Measurements from ENCODE around the gene OR1A2.
"Not testable (repeated sequence)": the region's sequence is repeated elsewhere in the genome, so short reads cannot be mapped to it uniquely, and the experiment has no call there.

The OR1A2 gene

GRCh38 chr17:3197219-3197618, at the start of gene OR1A2:
OR1A2 (plus strand) TSS chr17:3197519; CDS start chr17:3197519, 0 bp downstream.
- no peak for DNase-seq (ENCODE audit: low read depth)

DNA sequence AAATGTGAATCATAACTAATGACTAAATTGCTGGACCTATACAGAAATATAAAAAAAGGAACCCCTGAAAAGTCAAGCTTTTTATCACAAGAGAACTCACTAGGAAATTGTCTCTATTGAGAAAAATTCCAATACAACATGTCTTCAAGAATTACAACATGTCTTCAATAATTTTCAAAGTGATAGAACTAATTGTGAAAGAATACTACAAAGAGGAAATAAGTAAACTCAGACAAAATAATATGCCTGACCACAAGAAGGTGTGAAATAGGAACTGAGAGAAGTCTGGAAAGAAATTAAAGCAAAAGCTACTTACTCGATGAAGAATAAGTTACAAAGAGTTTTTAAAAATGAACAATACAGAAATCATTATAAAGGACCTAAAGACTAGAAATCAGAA, 40.1 kb upstream of the OR1A2 start:
- no peak for DNase-seq (ENCODE audit: low read depth)

GRCh38 chr17:3167574-3167973, 29.7 kb upstream of the OR1A2 start:
- no peak for DNase-seq (ENCODE audit: low read depth)

- DNase-seq (ENCODE audit: low read depth), result no peak
Measured at GRCh38 chr17:3189961-3190360, 7.4 kb upstream of the OR1A2 start.

DNA sequence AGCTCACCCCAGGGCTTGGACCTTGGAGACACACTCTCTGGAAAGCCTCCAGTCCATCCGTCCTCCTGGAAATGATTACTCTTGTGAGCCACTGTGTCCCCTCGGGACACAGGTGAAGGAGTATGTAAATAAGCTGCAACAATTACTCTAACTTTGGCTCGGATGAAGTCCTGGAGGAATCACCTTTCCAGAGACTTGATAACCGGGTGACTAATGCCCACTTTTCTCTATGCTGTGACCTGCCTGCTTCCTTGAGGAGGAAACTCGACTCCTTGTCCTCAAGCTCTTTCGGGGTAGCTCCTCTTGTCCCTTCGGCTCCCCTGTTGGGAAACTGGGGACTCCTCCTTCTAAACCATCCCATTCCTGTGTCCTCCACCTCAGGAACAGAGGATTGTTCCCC, 10.0 kb downstream of the OR1A2 start, which contains the start of gene OR1A1:
OR1A1 (plus strand) TSS at position 301 of the 400 bp plus-strand sequence. CDS start 7,954 bp downstream, outside the sequence.
- no peak for DNase-seq (ENCODE audit: low read depth)

- no peak for DNase-seq (ENCODE audit: low read depth)
Measured at GRCh38 chr17:3208484-3208883, 11.2 kb downstream of the OR1A2 start.

DNA sequence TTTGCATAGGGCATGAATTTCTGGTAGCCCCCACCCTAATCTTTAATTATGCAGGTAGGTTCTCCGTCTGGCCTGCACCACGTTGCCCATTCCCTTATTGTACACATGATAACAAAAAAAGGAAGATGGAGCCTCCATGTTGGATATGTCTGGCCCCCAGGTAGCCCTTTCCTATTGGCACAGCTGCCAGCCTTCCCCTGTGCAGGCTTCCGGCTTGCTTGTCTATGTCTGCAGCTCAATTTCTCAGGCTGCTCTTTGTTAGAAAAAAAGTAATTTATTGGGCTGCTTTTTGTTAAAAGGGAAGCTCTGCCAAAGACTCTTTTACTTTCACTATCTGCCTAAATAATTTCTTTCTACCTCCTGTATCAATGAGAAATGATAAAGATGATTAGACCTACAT, 15.7 kb downstream of the OR1A2 start:
- no peak for DNase-seq (ENCODE audit: low read depth)

DNA sequence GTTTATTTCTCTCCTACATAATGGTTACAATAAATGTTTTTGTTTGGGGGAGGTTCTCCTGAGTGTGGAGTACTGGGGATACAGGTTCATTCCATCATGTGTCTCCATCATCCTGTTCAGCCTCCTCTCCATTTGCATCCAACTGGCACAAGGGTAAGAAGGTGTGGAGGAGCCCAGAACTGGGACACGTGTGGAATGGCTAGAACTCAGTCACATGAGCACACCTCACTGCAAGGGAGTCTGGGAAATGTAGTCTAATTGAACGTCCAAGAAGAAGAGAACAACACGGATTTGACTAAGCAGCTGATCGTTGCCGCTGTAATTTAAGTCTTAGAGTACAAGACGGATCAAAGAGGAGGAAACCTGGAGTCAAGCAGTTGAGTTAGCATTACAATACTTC, 16.3 kb downstream of the OR1A2 start:
- no peak for DNase-seq (ENCODE audit: low read depth)

DNA sequence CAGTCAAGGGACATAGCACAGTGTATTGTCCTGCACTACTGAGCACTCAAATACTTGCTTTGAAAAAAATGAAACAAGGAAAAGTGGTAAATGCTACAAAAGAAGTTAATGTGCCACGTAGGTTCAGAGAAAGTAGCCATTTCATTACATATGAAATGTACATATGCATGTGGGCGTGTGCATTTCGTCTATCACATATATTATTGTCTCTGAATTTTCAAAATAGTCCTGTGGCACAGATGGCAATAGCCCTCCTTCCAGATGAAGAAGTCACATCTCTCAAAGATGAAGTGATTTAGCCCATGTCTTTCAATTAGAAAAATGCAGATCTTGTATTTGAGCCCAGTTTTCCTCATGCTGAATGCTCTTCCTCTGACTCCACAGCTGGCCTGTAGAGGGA, 22.7 kb downstream of the OR1A2 start:
- DNase-seq (ENCODE audit: low read depth), result not testable (repeated sequence)

DNA sequence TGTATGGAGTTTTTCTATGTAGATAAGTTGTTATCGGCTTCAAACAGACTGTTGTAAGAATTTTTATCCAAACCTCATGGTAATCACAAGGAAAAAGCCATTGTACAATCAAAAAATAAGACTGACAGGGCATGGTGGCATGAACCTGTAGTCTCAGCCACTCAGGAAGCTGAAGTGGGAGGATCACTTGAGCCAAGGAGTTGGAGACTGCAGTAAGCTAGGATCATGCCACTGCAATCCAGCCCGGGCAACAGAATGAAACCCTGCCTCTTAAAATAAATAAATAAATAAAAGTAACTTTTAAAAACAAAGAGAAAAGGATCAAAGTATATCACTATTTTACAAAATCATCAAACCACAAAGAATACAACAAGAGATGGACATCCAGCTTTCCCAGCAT, 24.5 kb downstream of the OR1A2 start:
- no peak for DNase-seq (ENCODE audit: low read depth)

- no peak for DNase-seq (ENCODE audit: low read depth)
Measured at GRCh38 chr17:3222505-3222904, 25.2 kb downstream of the OR1A2 start.

- not testable (repeated sequence) for DNase-seq (ENCODE audit: low read depth)
Measured at GRCh38 chr17:3224721-3225352, 27.5 kb downstream of the OR1A2 start.

DNA sequence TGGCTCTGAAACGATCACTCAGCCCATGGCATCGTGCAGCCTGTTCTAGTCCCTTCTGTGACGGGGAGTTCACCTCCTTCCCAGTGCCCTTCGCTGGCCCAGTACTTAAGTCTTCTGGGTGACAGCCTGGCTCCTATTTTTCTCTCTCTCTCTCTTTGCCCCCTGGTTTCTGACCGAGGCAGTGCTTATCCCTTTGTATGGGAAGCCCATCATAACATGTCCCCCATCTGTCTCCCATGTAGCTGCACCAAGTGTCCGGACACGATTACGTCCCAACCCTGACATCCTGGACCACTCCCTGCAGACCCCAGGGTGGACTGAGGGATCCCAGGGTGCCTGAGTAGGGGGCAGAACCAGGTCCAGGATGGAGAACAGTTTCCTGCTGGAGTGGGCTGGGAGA, 35.0 kb downstream of the OR1A2 start:
- not testable (repeated sequence) for DNase-seq (ENCODE audit: low read depth)

DNA sequence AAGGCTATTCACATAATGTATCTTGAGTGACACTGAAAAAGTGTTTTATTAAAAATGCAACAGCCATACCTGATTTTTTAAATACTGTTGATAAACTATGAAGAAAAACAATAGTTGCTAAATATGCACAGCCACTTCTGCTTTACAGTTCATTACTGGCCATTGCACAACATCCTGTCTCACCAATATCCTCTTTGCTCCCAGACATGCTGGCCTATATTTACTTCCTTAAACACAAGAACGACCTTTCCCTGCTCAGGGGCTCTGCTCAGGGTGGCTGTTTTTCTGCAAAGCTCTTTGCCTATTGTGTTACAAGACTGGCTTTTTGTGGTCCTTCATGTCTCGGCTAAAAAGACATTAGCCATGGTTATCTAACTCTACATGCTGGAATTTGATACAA, 41.4 kb downstream of the OR1A2 start:
- not testable (repeated sequence) for DNase-seq (ENCODE audit: low read depth)

- DNase-seq (ENCODE audit: low read depth), result not testable (repeated sequence)
Measured at GRCh38 chr17:3241044-3241443, 43.7 kb downstream of the OR1A2 start.

GRCh38 chr17:3244841-3245240, 47.5 kb downstream of the OR1A2 start:
- not testable (repeated sequence) for DNase-seq (ENCODE audit: low read depth)
